NCI-H524 treated with DMSO at 0.1 percent for 48 hours (cell line): ENCODE data around the gene LMO1.

ENCODE experiments used
- DNase-seq: peaks from one replicate; lab custom pipeline; 2025; lab: John Stamatoyannopoulos, UW

Gene LMO1

GRCh38 chr11:8227156-8228152, 36.2 kb downstream of the LMO1 start:
- no peak for DNase-seq

GRCh38 chr11:8225589-8226036, 38.1 kb downstream of the LMO1 start:
- DNase-seq: no peak

- no peak for DNase-seq
Observed at GRCh38 chr11:8224711-8225110, 39.0 kb downstream of the LMO1 start.

- DNase-seq: no peak
Observed at GRCh38 chr11:8224161-8224591, 39.5 kb downstream of the LMO1 start.

GRCh38 chr11:8223513-8223900, 40.2 kb downstream of the LMO1 start:
- DNase-seq: no peak

- no peak for DNase-seq
Observed at GRCh38 chr11:8222820-8223512, 40.7 kb downstream of the LMO1 start.

GRCh38 chr11:8221917-8222495, 41.7 kb downstream of the LMO1 start:
- DNase-seq: no peak

GRCh38 chr11:8221046-8221723, 42.5 kb downstream of the LMO1 start:
- no peak for DNase-seq

GRCh38 chr11:8220261-8221045, 43.2 kb downstream of the LMO1 start:
- DNase-seq: no peak

GRCh38 chr11:8219257-8220021, 44.2 kb downstream of the LMO1 start:
- DNase-seq: no peak

- no peak for DNase-seq
Observed at GRCh38 chr11:8218840-8219239, 44.8 kb downstream of the LMO1 start.

- no peak for DNase-seq
Observed at GRCh38 chr11:8218409-8218808, 45.3 kb downstream of the LMO1 start.

- no peak for DNase-seq
Observed at GRCh38 chr11:8217926-8218325, 45.8 kb downstream of the LMO1 start.

GRCh38 chr11:8217136-8217535, 46.5 kb downstream of the LMO1 start:
- no peak for DNase-seq

GRCh38 chr11:8213376-8213775, 50.3 kb downstream of the LMO1 start:
- no peak for DNase-seq

GRCh38 chr11:8209208-8209807, 54.4 kb downstream of the LMO1 start:
- DNase-seq: no peak

- no peak for DNase-seq
Observed at GRCh38 chr11:8207080-8208000, 56.3 kb downstream of the LMO1 start.

GRCh38 chr11:8206251-8207079, 57.2 kb downstream of the LMO1 start:
- peak; percentile 42 for DNase-seq
